Measurements from ENCODE around the gene STIP1.

STIP1 gene

DNA sequence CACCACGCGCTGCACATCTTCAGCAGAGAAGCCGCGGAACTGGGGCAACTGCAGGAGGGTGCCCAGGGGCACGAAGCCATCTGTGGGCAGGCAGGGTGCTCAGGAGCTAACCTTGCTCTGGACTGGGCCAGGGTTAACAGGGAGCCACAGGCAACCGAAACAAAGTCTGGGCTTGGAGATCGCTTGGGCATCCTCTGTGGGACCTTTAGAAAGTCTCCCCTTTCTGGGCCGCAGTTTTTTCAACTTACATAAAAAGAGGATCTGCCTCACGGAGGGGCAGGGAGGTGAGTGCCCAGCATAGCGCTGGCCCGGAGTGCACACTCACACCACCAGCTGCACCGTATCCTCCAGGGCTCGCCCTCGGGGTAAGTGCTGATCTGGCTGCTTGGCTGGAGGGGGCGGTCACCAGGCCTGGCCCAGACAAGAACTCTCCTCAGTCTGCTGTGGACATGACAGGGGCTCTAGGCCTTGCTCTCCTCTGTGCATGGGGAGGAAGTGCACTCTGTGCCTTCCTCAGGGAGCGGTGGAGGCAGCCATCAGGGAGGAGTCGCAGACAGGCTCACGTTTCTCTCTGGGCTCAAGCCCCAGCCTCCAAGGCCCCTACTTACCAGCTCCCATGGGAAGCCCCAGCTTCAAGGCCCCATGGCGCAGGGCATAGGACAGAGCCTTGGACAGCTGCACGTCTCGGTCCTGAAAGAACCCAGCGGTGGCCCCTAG lies 39.1 kb downstream of the STIP1 start:
- no peak for DNase-seq

GRCh38 chr11:64225608-64226506 lies 39.9 kb downstream of the STIP1 start, which contains the start of the genes NUDT22 and TRPT1:
Gene NUDT22, plus strand, starts transcription at chr11:64226274. Its CDS starts 379 bp downstream, at chr11:64226653.
Gene TRPT1, minus strand, starts transcription at chr11:64226186. Its CDS starts 326 bp downstream, at chr11:64225860.
- peak; percentile 91 to 96 (median 92) for DNase-seq

GRCh38 chr11:64226507-64227051 lies 40.6 kb downstream of the STIP1 start:
- peak; percentile 65 to 78 (median 71) for DNase-seq

DNA sequence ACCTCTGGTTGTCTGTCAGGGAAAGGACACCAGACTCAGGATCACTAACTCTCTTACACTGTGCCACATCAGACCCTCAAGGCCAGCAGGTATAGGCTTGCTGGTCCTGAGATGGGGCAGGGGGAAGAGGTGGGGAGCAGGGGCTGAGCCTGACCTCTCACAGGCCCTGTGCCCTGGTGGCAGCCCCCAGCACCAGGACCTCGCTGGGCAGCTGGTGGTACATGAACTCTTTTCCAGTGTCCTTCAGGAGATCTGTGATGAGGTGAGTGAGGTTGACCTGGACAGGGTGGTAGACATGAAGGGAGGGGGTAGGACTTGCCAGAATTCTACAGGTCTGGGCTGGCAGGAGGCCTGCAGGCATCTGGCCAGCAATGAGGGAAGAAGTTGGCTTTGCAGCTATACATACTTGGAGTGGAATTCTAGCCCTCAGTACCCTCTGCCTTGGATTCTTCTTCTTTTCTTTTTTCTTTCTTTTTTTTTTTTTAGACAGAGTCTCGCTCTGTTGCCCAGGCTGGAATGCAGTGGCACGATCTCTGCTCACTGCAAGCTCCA lies 41.5 kb downstream of the STIP1 start:
- DNase-seq: no peak

- no peak for DNase-seq
These were observed 43.2 kb downstream of the STIP1 start for GRCh38 chr11:64229090-64229743.

GRCh38 chr11:64229744-64230170 lies 43.8 kb downstream of the STIP1 start:
- no peak for DNase-seq

GRCh38 chr11:64230171-64230984 lies 44.4 kb downstream of the STIP1 start, which contains the start of gene DNAJC4:
Gene DNAJC4, plus strand, starts transcription at chr11:64230548. Its CDS starts 307 bp downstream, at chr11:64230855.
- DNase-seq: peak; percentile 77 to 90 (median 81)

DNA sequence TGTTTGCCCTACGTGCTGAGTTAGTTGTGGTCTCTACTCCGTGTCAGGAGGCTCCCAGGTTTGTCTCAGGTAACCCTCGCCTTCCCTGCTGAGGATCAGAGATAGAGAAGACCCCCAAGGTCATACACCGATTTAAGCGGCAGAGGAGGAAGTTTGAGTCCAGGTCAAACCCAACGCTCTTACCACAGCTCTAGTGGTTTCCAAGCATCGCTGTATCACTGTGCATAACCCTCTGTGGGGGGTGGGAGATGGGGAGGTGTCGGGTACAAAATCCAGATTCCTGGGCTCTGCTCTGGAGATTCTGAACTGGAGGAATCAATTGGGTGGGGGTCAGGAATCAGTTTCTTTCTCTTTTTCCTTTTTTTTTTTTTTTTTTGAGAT lies 45.0 kb downstream of the STIP1 start:
- DNase-seq: no peak

DNA sequence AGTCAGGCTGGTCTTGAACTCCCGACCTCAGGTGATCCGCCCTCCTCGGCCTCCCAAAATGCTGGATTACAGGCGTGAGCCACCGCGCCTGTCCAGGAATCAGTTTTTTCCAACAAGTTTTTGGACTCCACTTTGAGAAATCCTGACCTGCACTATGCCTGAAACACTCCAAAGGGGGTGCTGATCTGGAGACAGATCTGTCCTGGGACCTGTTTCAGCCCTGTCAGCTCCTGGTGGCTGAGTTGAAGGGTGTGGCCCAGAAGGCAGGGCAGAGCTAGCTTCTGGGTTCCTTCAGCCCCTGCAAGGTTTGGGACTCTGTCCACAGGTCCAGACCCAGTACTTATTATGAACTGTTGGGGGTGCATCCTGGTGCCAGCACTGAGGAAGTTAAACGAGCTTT lies 45.6 kb downstream of the STIP1 start:
- no peak for DNase-seq

GRCh38 chr11:64232182-64232966 lies 46.4 kb downstream of the STIP1 start:
- DNase-seq: no peak

GRCh38 chr11:64232967-64233315 lies 47.0 kb downstream of the STIP1 start:
- DNase-seq: no peak

DNA sequence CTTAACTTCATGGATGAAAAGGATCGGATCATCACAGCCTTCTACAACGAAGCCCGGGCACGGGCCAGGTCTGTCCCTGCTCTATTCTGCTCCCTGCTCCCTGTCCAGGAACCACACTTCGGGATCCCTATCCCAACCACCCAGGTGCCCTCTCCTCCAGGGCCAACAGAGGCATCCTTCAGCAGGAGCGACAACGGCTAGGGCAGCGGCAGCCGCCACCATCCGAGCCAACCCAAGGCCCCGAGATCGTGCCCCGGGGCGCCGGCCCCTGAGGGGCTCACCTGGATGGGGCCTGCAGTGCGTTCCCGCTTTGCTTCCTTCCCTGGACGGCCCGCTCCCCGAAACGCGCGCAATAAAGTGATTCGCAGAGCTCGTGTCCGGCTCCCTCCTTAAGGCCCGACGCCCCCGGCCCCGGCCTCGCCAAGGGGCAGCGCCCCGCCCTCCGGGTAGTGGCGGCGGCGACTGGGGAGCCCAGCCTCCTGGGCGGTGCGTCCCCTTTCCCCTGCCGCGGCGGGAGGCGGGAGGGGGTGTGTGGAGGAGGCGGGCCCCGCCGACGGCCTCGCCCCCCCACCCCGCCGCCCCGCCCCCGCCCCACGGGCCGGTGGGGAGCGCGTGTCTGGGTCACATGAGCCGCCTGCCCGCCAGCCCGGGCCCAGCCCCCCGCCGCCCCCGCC lies 48.1 kb downstream of the STIP1 start, which contains the start of gene VEGFB:
TSS of gene VEGFB (plus strand) at position 672 of the 674 bp plus-strand sequence. CDS start 250 bp downstream, outside the sequence.
- peak; percentile 54 to 83 (median 62) for DNase-seq

DNA sequence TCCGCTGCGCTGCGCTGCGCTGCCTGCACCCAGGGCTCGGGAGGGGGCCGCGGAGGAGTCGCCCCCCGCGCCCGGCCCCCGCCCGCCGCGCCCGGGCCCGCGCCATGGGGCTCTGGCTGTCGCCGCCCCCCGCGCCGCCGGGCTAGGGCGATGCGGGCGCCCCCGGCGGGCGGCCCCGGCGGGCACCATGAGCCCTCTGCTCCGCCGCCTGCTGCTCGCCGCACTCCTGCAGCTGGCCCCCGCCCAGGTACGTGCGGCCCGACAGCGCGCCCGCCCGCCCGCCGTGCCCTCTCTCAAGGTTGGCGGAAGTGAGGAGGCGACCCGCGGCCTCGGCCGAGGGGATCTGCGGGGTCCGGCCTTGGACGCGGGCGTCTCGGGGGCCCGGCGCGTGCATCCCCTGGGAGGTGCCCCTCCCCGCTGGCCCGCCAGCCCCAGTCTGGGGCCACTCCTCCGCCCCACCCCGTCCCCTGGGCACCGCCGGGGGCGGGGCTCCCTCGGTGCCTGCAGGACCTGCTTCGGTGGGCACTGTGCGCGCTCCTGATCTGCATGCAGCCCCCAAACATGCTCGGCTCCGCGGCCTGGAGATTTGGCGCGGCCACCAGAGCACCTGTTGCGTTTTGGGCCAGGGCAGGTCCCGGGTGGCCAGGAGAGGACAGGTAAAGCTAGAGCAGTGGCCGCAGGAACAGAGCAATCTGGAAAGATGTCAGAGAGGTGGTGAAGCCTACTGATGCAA lies 48.8 kb downstream of the STIP1 start:
- peak in 2 of 3 donors; percentile 39 to 74 for DNase-seq

DNA sequence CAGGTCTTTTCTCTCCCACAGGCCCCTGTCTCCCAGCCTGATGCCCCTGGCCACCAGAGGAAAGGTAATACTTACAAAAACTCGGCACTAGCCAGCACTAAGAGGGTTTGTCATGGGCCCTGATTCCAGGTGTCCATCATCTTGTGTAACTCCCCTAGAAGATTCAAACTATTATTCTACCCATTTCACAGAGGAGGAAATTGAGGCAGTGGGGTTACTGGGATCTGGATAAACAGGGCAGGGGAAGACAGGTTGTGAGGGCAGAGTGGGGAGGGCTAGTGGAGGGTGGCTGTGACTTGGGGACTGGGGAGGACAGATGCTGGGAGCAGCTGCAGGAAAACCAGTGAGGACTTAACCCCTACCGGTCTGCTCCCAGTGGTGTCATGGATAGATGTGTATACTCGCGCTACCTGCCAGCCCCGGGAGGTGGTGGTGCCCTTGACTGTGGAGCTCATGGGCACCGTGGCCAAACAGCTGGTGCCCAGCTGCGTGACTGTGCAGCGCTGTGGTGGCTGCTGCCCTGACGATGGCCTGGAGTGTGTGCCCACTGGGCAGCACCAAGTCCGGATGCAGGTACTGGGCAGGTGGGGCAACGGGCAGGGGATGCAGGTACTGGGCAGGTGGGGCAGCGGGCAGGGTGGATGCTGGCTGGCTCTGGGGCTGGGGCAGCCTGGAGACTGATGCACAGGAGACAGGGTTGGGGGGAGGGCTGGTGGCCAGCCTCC lies 49.6 kb downstream of the STIP1 start:
- DNase-seq: no peak

DNA sequence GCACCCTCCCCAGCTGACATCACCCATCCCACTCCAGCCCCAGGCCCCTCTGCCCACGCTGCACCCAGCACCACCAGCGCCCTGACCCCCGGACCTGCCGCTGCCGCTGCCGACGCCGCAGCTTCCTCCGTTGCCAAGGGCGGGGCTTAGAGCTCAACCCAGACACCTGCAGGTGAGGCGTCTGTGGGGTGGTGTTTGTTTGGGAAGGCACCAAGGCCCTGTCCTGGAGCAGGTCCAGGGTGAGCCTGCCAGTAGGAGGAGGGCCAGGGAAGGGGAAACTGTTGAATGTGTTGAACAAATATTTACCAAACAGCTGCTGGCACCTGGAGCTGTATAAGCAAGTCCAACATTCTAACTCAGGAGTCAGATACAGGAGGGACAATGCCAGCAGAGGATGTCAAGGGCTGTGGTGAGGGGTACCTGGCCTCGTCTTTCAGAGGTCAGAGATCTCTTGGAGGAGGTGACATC lies 51.5 kb downstream of the STIP1 start:
- no peak for DNase-seq

DNA sequence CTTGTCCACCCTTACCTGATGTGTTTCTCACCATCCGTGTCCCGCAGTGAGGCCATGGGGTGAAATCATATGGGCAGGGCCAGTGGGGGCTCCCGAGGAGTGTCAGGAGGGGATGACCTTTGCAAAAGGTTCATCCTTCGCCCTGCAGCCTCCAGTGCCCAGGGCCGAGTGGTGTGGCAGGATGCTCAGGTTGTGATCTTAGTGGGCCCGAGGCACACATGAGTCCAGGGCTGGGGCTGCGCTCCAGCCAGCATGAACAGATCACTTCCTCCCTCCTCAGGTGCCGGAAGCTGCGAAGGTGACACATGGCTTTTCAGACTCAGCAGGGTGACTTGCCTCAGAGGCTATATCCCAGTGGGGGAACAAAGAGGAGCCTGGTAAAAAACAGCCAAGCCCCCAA lies 52.1 kb downstream of the STIP1 start:
- no peak for DNase-seq

DNA sequence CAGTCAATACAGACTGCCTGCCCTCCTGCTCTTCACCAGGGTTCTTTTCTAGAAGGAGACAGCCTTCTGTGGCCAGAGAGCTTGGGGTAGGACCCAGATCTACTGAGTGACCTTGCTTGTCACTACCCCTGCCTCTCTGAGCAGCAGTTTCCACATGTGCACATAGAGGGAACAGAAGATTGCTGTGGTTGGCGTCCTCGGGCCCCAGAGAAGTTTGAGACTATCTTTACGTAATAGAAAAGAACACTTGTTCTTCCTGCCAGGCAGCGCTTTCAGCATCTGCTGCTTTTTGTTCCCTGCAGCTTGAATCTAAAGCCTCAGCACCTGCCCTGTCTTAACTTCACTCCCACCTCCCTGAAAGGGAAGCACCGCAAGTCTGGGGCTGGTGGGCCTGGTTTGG lies 53.0 kb downstream of the STIP1 start:
- peak in 1 of 3 donors; percentile 32 for DNase-seq

GRCh38 chr11:64239662-64240434 lies 53.9 kb downstream of the STIP1 start:
- peak; percentile 92 to 98 (median 94) for DNase-seq
